T47D (cell line): ENCODE data around the gene HPDL.

Experiments
- DNase-seq, 2 experiments: peaks; one replicate each; pipeline versions ENCODE4 v3.0.0 to v3.0.0-alpha.2; 2011 to 2012; ENCODE audit warnings: low read depth in 1 of 2, low spot score in 1 of 2
- JUND ChIP-seq: IDR thresholded peaks from 2 replicates; pipeline ENCODE4 v1.6.1; 2012; ENCODE audit warnings: low read depth
- in situ Hi-C: cut with HindIII; loops from 2 replicates; pipeline ENCODE4 v1.10.0; 2016; ENCODE audit warnings: low sequenced_read_pairs, low pct_unique_long_range_greater_than_20kb

HPDL gene

DNA sequence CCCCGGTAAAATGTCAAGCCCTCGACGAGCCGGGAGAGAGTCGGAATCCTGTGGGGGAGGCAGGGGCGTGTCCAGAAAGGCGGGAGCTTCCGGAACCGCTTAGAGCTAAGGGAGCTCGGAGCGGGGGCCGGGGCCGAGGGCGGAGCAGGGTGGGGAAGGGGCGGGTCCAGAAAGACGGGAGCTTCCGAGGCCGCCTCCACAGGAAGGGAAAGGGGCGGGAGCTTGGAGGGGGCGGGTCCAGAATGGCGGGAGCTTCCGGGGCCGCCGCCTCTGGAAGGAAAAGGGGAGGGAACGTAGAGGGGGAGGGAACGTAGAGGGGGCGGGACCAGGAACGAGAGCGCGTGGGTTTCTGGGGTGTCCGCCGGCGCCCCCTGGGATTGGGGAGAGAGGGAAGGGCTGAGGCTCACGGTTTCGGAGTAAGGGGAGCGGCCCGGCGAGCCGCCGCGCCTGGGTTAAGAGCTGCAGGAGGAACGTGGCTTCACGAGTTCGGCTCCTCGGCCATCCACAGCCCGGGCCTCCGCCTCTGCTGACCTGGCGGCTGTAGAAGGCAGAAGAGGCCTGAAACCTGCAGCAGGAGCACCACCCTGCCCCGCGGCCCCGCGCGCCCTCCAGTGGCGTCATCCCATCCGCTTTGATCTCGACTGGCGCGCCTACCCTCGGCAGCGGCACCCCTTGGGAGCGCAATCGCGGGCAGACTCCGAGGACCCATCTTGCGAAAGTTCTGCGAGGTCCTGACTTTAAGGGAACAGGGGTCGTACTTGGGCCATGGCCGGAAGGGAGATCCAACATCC, 23.0 kb upstream of the HPDL start:
- peak; percentile 83 to 96 for DNase-seq
- TF ChIP-seq JUND = no peak
- in situ Hi-C loops = no loop called here

DNA sequence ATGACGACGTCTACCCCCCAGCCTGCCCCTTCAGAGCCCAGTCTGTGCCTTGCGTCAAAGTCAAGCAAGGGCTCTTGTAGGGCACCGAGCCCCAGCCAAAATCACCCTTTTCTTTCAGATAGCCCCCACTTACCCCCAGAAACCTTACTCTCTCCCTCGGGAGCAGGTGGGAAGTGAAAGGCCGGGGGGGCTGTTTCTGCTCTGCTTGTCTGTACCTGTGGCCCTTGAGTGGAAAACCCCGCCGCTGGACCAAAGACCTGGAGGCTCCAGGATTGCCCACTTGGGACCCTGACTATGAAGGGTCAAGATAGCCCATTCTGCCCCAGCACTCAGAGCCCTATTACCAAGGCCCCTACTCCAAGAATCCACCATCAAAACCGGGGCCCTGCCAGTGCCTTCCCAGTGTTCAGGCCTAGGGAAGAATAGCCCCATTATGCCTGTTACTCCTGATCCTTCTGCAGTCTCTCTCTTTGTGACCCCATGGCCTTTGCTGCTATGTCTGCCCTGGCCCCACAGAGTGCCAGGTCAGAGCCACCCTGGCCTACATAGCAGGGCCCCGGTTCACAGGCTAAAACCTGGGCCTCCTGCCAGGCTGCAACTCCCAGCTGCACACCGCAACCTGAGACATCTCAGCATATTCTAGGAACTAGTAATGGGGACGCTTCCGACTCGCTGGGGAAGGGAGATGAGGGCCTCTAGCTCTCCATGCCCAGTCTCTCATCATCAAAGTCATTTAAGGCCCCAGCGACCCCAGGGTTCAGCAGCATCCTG, 22.2 kb upstream of the HPDL start:
- TF ChIP-seq JUND = no peak
- DNase-seq = peak in 1 of 2 experiments; percentile 21

DNA sequence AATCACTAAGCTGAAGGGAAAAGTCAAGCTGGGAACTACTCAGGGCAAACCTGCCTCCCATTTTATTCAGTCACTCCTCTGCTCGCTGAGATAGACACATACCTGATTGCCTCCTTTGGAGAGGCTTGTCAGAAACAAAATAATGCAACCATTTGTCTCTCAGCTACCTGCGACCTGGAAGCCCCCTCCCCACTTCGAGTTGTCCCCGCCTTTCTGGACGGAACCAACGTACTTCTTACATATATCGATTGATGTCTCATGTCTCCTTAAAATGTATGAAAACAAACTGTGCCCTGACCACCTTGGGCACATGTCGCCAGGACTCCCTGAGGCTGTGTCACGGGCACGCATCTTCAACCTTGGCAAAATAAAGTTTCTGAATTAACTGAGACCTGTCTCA, 21.5 kb upstream of the HPDL start:
- in situ Hi-C loops = no loop called here

More for the DNA sequence above, 22.2 kb upstream of the HPDL start:
- in situ Hi-C loops = no loop called here

DNA sequence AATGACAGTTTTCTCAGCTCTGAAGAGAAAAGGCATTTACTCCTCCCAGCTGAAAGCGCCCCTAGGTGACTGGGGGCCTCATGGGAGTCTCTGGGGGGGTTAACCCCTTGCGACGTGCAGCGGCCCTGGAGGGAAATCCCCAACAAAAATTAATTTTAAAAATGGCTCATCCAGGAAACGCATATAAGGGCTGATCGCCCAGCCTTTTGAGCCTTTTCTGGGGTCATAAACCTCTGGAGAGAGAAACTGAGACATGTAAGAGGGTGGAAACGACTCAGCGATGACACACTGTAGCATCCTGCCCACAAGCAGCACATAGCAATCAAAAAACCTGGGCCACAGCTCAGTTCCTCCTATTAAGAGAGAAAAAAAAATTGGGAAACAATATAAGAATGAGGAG, 20.4 kb upstream of the HPDL start:
- DNase-seq = no peak
- in situ Hi-C loops = no loop called here
- no peak for TF ChIP-seq JUND

More for the DNA sequence above, 21.5 kb upstream of the HPDL start:
- no peak for DNase-seq
- no peak for TF ChIP-seq JUND

DNA sequence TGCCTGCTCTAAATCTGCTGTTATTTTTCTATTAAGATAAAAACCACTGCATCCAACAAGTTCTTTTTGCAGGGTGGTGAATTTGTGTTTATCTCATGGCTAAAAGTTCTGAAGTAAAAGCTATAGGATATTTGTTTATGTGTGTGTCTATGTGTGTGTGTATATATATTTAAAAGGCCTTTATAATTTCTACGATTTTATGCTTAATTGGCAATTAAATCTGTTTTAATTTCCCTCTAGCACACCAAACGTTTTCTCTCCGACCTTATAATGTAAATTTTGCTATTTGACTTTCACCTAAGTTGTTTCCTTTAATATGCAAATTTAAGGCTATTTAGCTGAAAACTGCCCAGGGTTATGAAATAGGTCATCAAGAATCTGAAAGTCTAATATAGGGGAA, 19.8 kb upstream of the HPDL start:
- no peak for TF ChIP-seq JUND
- DNase-seq = no peak
- in situ Hi-C loops = no loop called here

DNA sequence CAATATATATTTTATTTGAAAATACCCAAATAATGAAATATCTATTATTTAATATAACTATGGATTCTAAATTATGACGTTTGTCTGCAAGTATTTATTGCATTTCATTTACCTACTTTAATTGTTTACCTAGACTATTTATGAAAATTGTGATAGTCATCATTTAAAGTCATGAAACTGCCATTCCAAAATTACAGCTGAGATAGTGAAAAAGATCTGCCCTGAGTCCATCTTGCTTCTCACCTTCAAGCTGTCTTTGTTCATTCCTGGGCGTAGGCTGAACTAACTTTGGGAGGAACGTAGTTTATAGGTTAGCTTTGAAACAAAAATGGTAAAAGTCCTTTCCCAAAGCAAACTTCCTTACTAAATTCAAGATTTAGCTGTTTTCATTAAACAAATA, 12.4 kb upstream of the HPDL start:
- no peak for TF ChIP-seq JUND
- in situ Hi-C loops = no loop called here
- no peak for DNase-seq

DNA sequence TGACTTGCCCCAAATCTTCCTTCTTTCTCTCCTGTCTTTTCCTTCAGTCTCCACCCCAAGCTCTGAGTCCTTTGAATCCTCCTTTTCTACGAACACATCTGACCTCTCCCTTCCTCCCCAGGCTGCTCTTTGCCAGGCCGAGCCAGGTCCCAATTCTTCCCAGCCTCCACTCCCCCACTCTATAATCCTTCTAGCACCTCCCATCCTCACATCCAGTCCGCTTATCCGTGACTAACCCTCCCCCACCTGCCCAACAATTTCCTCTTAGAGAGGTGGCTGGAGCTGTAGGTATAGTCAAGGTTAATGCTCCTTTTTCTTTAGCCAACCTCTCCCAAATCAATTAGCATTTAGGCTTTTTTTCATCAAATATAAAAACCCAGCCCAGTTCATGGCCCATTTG, 9.5 kb upstream of the HPDL start:
- no peak for TF ChIP-seq JUND
- no peak for DNase-seq
- in situ Hi-C loops = no loop called here

DNA sequence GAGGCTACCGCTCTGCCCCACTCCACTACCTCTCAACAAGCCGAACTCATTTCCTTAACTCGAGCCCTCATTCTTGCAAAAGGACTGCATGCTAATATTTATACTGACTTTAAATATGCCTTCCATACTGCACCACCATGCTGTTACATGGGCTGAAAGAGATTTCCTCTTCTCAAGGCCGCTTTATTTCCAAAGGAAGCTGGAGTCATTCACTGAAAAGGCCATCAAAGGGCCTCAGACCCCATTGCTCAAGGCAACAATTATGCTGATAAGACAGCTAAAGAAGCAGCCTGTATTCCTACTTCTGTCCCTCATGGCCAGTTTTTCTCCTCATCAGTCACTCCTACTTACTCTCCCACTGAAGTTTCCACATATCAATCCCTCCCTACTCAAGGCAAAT, 6.9 kb upstream of the HPDL start:
- in situ Hi-C loops = no loop called here
- no peak for DNase-seq
- no peak for TF ChIP-seq JUND

DNA sequence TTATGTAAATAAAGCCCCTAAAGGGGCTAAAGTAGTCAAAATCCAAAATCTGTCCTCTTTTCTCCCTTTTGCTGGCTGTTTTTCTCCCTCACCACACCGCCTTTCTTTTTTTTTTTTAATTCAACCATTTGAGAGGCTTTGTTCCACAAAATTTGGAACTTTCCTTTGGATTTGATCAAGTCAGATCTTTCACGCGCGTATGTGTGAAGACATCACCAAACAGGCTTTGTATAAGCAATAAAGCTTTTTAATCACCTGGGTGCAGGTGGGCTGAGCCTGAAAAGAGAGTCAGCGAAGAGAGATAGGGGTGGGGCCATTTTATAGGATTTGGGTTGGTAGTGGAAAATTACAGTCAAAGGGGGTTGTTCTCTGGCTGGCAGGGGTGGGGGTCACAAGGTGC, 5.3 kb upstream of the HPDL start:
- TF ChIP-seq JUND = no peak
- DNase-seq = no peak
- in situ Hi-C loops = no loop called here

DNA sequence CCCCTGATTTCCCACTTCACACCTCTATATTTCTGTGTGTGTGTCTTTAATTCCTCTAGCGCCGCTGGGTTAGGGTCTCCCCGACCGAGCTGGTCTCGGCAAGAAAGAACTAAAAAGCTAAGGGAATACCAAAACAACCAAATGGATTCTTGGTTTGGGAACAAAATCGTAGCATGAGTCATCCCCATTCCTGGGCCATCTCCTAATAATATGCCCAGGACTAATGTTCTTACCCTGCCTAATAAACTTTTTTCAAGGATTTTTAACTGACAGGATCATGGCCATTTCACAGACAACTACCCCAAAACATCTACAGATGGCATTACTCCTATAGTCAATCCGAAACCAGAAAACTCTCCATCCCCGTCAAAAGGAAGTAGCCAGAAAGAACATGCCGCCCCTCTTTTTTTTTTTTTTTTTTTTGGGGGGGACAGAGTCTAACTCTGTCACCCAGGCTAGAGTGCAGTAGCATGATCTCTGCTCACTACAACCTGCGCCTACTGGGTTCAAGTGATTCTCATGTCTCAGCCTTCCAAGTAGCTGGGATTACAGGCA, 4.1 kb upstream of the HPDL start:
- in situ Hi-C loops = no loop called here
- no peak for DNase-seq
- TF ChIP-seq JUND = no peak

DNA sequence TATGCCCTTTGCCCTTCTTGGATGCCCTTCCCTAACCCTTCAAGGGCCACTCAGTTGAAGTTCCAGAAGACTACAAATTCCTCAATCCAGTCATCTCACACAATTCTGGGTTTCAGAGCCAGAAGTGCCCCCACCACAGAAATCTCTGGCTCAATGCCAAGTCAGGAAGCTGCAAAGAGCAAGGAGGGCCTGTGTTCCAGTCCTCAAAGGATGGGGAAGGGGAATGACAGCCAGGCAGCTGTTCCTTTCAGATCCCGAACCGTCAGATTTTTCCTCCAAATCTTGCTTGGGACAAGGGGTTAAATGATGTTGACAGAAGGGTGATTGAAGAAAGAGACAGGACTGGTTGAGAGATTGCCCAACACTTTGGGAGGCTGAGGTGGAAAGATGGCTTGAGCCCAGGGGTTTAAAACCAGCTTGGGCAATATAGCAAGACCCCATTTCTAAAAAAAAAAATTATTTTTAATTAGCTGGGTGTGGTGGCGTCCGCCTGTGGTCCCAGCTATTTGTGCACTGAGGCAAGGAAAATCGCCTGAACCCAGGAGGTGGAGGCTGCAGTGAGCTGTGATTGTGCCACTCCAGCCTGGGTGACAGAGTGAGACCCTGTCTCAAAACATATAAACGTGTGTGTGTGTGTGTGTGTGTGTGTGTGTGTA, 716 bp upstream of the HPDL start:
- no peak for TF ChIP-seq JUND
- in situ Hi-C loops = no loop called here
- no peak for DNase-seq

DNA sequence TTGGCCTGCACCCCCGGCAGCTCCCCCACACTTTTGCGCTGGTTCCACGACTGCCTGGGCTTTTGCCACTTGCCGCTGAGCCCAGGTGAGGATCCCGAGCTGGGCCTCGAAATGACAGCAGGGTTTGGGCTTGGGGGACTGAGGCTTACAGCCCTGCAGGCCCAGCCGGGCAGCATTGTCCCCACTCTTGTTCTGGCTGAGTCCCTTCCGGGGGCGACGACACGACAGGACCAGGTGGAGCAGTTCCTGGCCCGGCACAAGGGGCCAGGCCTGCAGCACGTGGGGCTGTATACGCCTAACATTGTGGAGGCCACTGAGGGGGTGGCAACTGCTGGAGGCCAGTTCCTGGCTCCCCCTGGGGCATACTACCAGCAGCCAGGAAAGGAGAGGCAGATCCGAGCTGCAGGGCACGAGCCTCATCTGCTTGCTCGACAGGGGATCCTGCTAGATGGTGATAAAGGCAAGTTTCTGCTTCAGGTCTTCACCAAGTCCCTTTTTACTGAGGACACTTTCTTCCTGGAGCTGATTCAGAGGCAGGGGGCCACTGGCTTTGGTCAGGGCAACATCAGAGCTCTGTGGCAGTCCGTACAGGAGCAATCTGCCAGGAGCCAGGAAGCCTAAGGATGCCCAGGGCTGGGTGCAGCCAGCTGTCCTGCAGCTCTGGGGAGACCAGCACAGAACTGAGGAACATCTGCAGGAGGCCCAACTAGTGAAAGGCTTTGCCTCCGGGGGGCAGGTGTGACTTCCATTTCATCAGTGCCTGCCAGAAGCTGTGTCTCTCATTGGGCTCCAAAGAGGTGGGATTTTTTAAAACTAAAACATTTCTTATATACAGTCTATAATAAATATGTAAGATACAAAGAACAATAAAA, 1.2 kb downstream of the HPDL start:
- DNase-seq = no peak

More for the DNA sequence above, 1.2 kb downstream of the HPDL start:
- in situ Hi-C loops = no loop called here
- TF ChIP-seq JUND = no peak
